Activated CD4-positive, alpha-beta T cell treated with anti-CD3 and anti-CD28 coated beads, Interleukin-2, amount 10 ng/mL, durations not matched to agents 7 days and 5 days (primary cell): ENCODE data around the gene PDZD2. TPM values are rescaled to one million over a fixed set of nuclear protein-coding genes. Genes with fewer than 3 reads are reported as not detected.
"Not testable (repeated sequence)": the region's sequence is repeated elsewhere in the genome, so short reads cannot be mapped to it uniquely, and the experiment has no call there.

ENCODE experiments used
- CTCF ChIA-PET: fragments of 350-600 bp; sonication (Branson Sonifier 250); formaldehyde crosslinking; loops from one replicate; lab custom pipeline; 2021; ENCODE audit warnings: antibody characterized with exemption; lab: Charles Lee
- POLR2A ChIA-PET: fragments of 350-600 bp; sonication (Branson Sonifier 250); formaldehyde crosslinking; loops from one replicate; lab custom pipeline; 2021; ENCODE audit warnings: antibody characterized with exemption; lab: Charles Lee
- DNase-seq: peaks from one replicate; pipeline ENCODE4 v3.0.0-alpha.2; 2020
- H3K27ac Mint-ChIP-seq: one replicate; pipeline ENCODE4 v1.8.0; 2021; ENCODE audit warnings: mild to moderate bottlenecking, moderate library complexity, mixed read lengths
- H3K27me3 Mint-ChIP-seq: one replicate; pipeline ENCODE4 v1.8.0; 2021; ENCODE audit warnings: mixed read lengths
- H3K36me3 Mint-ChIP-seq: one replicate; pipeline ENCODE4 v1.8.0; 2021; ENCODE audit warnings: low read depth, mixed read lengths
- H3K4me1 Mint-ChIP-seq: one replicate; pipeline ENCODE4 v1.8.0; 2021; ENCODE audit warnings: mixed read lengths
- H3K4me3 Mint-ChIP-seq: one replicate; pipeline ENCODE4 v1.8.0; 2021; ENCODE audit warnings: mild to moderate bottlenecking, moderate library complexity, mixed read lengths
- H3K9me3 Mint-ChIP-seq: one replicate; pipeline ENCODE4 v1.8.0; 2021; ENCODE audit warnings: mixed read lengths
- total RNA-seq, 2 experiments: library from RNA; stranded (reverse); gene quantifications; one replicate each; pipeline ENCODE4 v1.2.3, GENCODE V29; 2021

The PDZD2 gene
- total RNA-seq, 2 experiments from 2014 or later = not detected

GRCh38 chr5:32022638-32023037 is 383.7 kb downstream of the PDZD2 start:
- Mint-ChIP-seq H3K4me1 (peaks cover 32% of the 10 kb centered on the region), H3K36me3 (no peaks in the 10 kb centered on the region), H3K27me3 (no peaks in the 10 kb centered on the region), H3K27ac (no peak overlapping the region), H3K4me3 (no peak overlapping the region), H3K9me3 (no peaks in the 10 kb centered on the region)
- ChIA-PET CTCF (no interaction called here), POLR2A (no interaction called here)
- no peak for DNase-seq

GRCh38 chr5:32023816-32024215 is 384.9 kb downstream of the PDZD2 start:
- ChIA-PET POLR2A (no interaction called here), CTCF (interaction anchor here (0.9 kb wide), 1 partner anchor 9 kb away, joined by 3 read pairs; no protein-coding TSS in a partner anchor)
- H3K27ac Mint-ChIP-seq = no peak overlapping the region
- H3K27me3 Mint-ChIP-seq = no peaks in the 10 kb centered on the region
- peaks cover 21% of the 10 kb centered on the region for H3K4me1 Mint-ChIP-seq
- DNase-seq = no peak
- no peaks in the 10 kb centered on the region for H3K36me3 Mint-ChIP-seq
- H3K4me3 Mint-ChIP-seq = no peak overlapping the region
- H3K9me3 Mint-ChIP-seq = no peaks in the 10 kb centered on the region

GRCh38 chr5:32024751-32025150 is 385.8 kb downstream of the PDZD2 start:
- H3K27me3 Mint-ChIP-seq = no peaks in the 10 kb centered on the region
- no peaks in the 10 kb centered on the region for H3K9me3 Mint-ChIP-seq
- no peak overlapping the region for H3K27ac Mint-ChIP-seq
- CTCF ChIA-PET = no interaction called here
- DNase-seq = no peak
- no peak overlapping the region for H3K4me3 Mint-ChIP-seq
- POLR2A ChIA-PET = no interaction called here
- H3K36me3 Mint-ChIP-seq = no peaks in the 10 kb centered on the region
- peaks cover 13% of the 10 kb centered on the region for H3K4me1 Mint-ChIP-seq

- H3K36me3 Mint-ChIP-seq = no peaks in the 10 kb centered on the region
- H3K27me3 Mint-ChIP-seq = no peaks in the 10 kb centered on the region
- no peak overlapping the region for H3K27ac Mint-ChIP-seq
- H3K9me3 Mint-ChIP-seq = no peaks in the 10 kb centered on the region
- H3K4me1 Mint-ChIP-seq = no peaks in the 10 kb centered on the region
- POLR2A ChIA-PET = no interaction called here
- CTCF ChIA-PET = interaction anchor here (0.6 to 1.2 kb wide), 2 partner anchors 9 to 15 kb away, joined by 3 to 4 read pairs; no protein-coding TSS in a partner anchor
- DNase-seq = no peak
- H3K4me3 Mint-ChIP-seq = no peak overlapping the region
These were observed 388.3 kb downstream of the PDZD2 start for GRCh38 chr5:32027093-32027716.

- CTCF ChIA-PET = interaction anchor here (1.2 kb wide), 1 partner anchor 9 kb away, joined by 3 read pairs; no protein-coding TSS in a partner anchor
- Mint-ChIP-seq H3K9me3 (no peaks in the 10 kb centered on the region), H3K27ac (no peak overlapping the region), H3K4me1 (peaks cover 4% of the 10 kb centered on the region), H3K36me3 (no peaks in the 10 kb centered on the region), H3K27me3 (no peaks in the 10 kb centered on the region), H3K4me3 (no peak overlapping the region)
- POLR2A ChIA-PET = no interaction called here
- DNase-seq = no peak
These were observed 389.0 kb downstream of the PDZD2 start for GRCh38 chr5:32027717-32028458.

- H3K27ac Mint-ChIP-seq = no peak overlapping the region
- H3K9me3 Mint-ChIP-seq = no peaks in the 10 kb centered on the region
These were observed 390.3 kb downstream of the PDZD2 start for GRCh38 chr5:32029261-32029660.

GRCh38 chr5:32029781-32030180 is 390.9 kb downstream of the PDZD2 start:
- Mint-ChIP-seq H3K9me3 (no peaks in the 10 kb centered on the region), H3K4me3 (no peak overlapping the region), H3K4me1 (peaks cover 16% of the 10 kb centered on the region), H3K36me3 (no peaks in the 10 kb centered on the region), H3K27ac (no peak overlapping the region), H3K27me3 (no peaks in the 10 kb centered on the region)
- ChIA-PET CTCF (interaction anchor here (1.0 kb wide), 2 partner anchors 18 to 37 kb away, joined by 3 read pairs; no protein-coding TSS in a partner anchor), POLR2A (no interaction called here)
- DNase-seq = no peak

More at GRCh38 chr5:32029261-32029660, 390.3 kb downstream of the PDZD2 start:
- DNase-seq = no peak
- Mint-ChIP-seq H3K4me3 (no peak overlapping the region), H3K36me3 (no peaks in the 10 kb centered on the region), H3K27me3 (no peaks in the 10 kb centered on the region), H3K4me1 (peaks cover 16% of the 10 kb centered on the region)
- POLR2A ChIA-PET = no interaction called here
- CTCF ChIA-PET = interaction anchor here (1.0 kb wide), 2 partner anchors 18 to 37 kb away, joined by 3 read pairs; no protein-coding TSS in a partner anchor

GRCh38 chr5:32030222-32030621 is 391.3 kb downstream of the PDZD2 start:
- H3K27me3 Mint-ChIP-seq = no peaks in the 10 kb centered on the region
- CTCF ChIA-PET = interaction anchor here (1.0 kb wide), 1 partner anchor 36 kb away, joined by 3 read pairs; no protein-coding TSS in a partner anchor
- no peaks in the 10 kb centered on the region for H3K36me3 Mint-ChIP-seq
- no peak overlapping the region for H3K4me3 Mint-ChIP-seq
- no peaks in the 10 kb centered on the region for H3K9me3 Mint-ChIP-seq
- H3K27ac Mint-ChIP-seq = no peak overlapping the region
- peaks cover 16% of the 10 kb centered on the region for H3K4me1 Mint-ChIP-seq
- no peak for DNase-seq
- POLR2A ChIA-PET = no interaction called here

- no peaks in the 10 kb centered on the region for H3K9me3 Mint-ChIP-seq
- CTCF ChIA-PET = interaction anchor here (1.1 kb wide), 1 partner anchor 24 kb away, joined by 3 read pairs; no protein-coding TSS in a partner anchor
- no peak overlapping the region for H3K4me3 Mint-ChIP-seq
- POLR2A ChIA-PET = no interaction called here
- H3K4me1 Mint-ChIP-seq = peaks cover 16% of the 10 kb centered on the region
- H3K36me3 Mint-ChIP-seq = no peaks in the 10 kb centered on the region
- H3K27ac Mint-ChIP-seq = no peak overlapping the region
- no peak for DNase-seq
- no peaks in the 10 kb centered on the region for H3K27me3 Mint-ChIP-seq
These were observed 391.8 kb downstream of the PDZD2 start for GRCh38 chr5:32030686-32031085.

GRCh38 chr5:32031089-32031488 is 392.2 kb downstream of the PDZD2 start:
- Mint-ChIP-seq H3K36me3 (no peaks in the 10 kb centered on the region), H3K27me3 (no peaks in the 10 kb centered on the region), H3K27ac (no peak overlapping the region), H3K9me3 (no peaks in the 10 kb centered on the region), H3K4me3 (no peak overlapping the region), H3K4me1 (peaks cover 16% of the 10 kb centered on the region)
- no peak for DNase-seq
- ChIA-PET CTCF (interaction anchor here (1.1 kb wide), 1 partner anchor 25 kb away, joined by 3 read pairs; no protein-coding TSS in a partner anchor), POLR2A (no interaction called here)

GRCh38 chr5:32038523-32038922 is 399.6 kb downstream of the PDZD2 start:
- ChIA-PET POLR2A (no interaction called here), CTCF (no interaction called here)
- peaks cover 6% of the 10 kb centered on the region for H3K4me1 Mint-ChIP-seq
- H3K36me3 Mint-ChIP-seq = no peaks in the 10 kb centered on the region
- H3K27ac Mint-ChIP-seq = no peak overlapping the region
- DNase-seq = no peak
- H3K9me3 Mint-ChIP-seq = no peaks in the 10 kb centered on the region
- no peak overlapping the region for H3K4me3 Mint-ChIP-seq
- no peaks in the 10 kb centered on the region for H3K27me3 Mint-ChIP-seq

- DNase-seq, H3K27me3 Mint-ChIP-seq, H3K27ac Mint-ChIP-seq, H3K36me3 Mint-ChIP-seq, H3K4me1 Mint-ChIP-seq, H3K9me3 Mint-ChIP-seq, POLR2A ChIA-PET, H3K4me3 Mint-ChIP-seq, CTCF ChIA-PET: not testable (repeated sequence)
These were observed 400.2 kb downstream of the PDZD2 start for GRCh38 chr5:32039133-32039532.

- DNase-seq, H3K4me3 Mint-ChIP-seq, H3K4me1 Mint-ChIP-seq, CTCF ChIA-PET, H3K36me3 Mint-ChIP-seq, POLR2A ChIA-PET, H3K9me3 Mint-ChIP-seq, H3K27me3 Mint-ChIP-seq, H3K27ac Mint-ChIP-seq: not testable (repeated sequence)
These were observed 400.7 kb downstream of the PDZD2 start for GRCh38 chr5:32039601-32040000.
